K562 (cell line): ENCODE results near the gene DNAJC17. TPM values are rescaled to one million over a fixed set of nuclear protein-coding genes. Genes with fewer than 3 reads are reported as not detected.
A peak's percentile ranks its signal among the peaks of the same experiment; 100 is the strongest.

Source experiments
- CREB3 ChIP-seq: fragments of 450-650 bp; conservative IDR thresholded peaks from 2 replicates; pipeline ENCODE4 v1.6.1; 2016; ENCODE audit warnings: missing genetic modification characterization, low read depth, mild to moderate bottlenecking, missing compliant biosample characterization, moderate library complexity
- CTBP1 ChIP-seq: fragments of 450-650 bp; IDR thresholded peaks from 2 replicates; pipeline ENCODE4 v1.6.1; 2016; ENCODE audit warnings: borderline replicate concordance
- ETV5 ChIP-seq: sonication (generic); formaldehyde crosslinking; IDR thresholded peaks from 2 replicates; pipeline ENCODE4 v1.4.0; 2020; ENCODE audit warnings: low read depth, mild to moderate bottlenecking, missing genetic modification reagents
- FOXO4 ChIP-seq: fragments of 450-650 bp; formaldehyde crosslinking; IDR thresholded peaks from 2 replicates; pipeline ENCODE4 v1.4.0; 2020; ENCODE audit warnings: mild to moderate bottlenecking, moderate library complexity
- JUN ChIP-seq, 2 experiments: sonication (generic) in 1 of 2; formaldehyde crosslinking in 1 of 2; IDR thresholded peaks; 2 replicates each; pipeline versions ENCODE4 v1.6.1 to v1.8.0; 2012 to 2022; ENCODE audit warnings: borderline replicate concordance in 2 of 2, mild to moderate bottlenecking in 2 of 2, improper control_type of control experiment in 1 of 2, low read depth in 1 of 2, low read length in 1 of 2, missing genetic modification reagents in 1 of 2
- KLF13 ChIP-seq: fragments of 450-650 bp; IDR thresholded peaks from 2 replicates; pipeline ENCODE4 v1.6.1; 2016; ENCODE audit warnings: missing genetic modification characterization, low read depth, mild to moderate bottlenecking, missing compliant biosample characterization, moderate library complexity, borderline replicate concordance
- NR4A1 ChIP-seq, 2 experiments: fragments of 250-450 bp in 1 of 2; fragments of 450-650 bp in 1 of 2; sonication (Bioruptor Pico) in 1 of 2; IDR thresholded peaks; 2 replicates each; pipeline versions ENCODE4 v1.4.0 to v1.6.1; 2016 to 2020; ENCODE audit warnings: mild to moderate bottlenecking in 2 of 2, missing compliant biosample characterization in 1 of 2, missing genetic modification characterization in 1 of 2, moderate library complexity in 1 of 2
- RB1 ChIP-seq: fragments of 450-650 bp; IDR thresholded peaks from 2 replicates; pipeline ENCODE4 v1.6.1; 2017; ENCODE audit warnings: low read depth, mild to moderate bottlenecking
- RBFOX2 ChIP-seq: fragments of 200-400 bp; formaldehyde crosslinking; IDR thresholded peaks from 2 replicates; pipeline ENCODE4 v1.6.1; 2017; ENCODE audit warnings: low read depth, mild to moderate bottlenecking, low read length, moderate library complexity
- RCOR1 ChIP-seq, 2 experiments: IDR thresholded peaks; 2 replicates each; pipeline ENCODE4 v1.6.1; 2012; ENCODE audit warnings: low read depth in 2 of 2, low read length in 2 of 2, borderline replicate concordance in 1 of 2, improper control_type of control experiment in 1 of 2
- RHOXF2B ChIP-seq: fragments of 250-450 bp; sonication (Bioruptor Pico); conservative IDR thresholded peaks from 2 replicates; pipeline ENCODE4 v1.5.1; 2021
- SMC3 ChIP-seq: conservative IDR thresholded peaks from 2 replicates; pipeline ENCODE4 v1.6.1; 2011; ENCODE audit warnings: low read depth, low read length, improper control_type of control experiment; ENCODE audit not compliant: insufficient read depth
- STAG1 ChIP-seq: sonication (generic); formaldehyde crosslinking; IDR thresholded peaks from 2 replicates; pipeline ENCODE4 v1.5.0; 2020; ENCODE audit warnings: missing genetic modification reagents, borderline replicate concordance
- TCF7 ChIP-seq: sonication (generic); IDR thresholded peaks from 2 replicates; pipeline ENCODE4 v1.6.1; 2016; ENCODE audit warnings: antibody characterized with exemption, borderline replicate concordance
- ZNF707 ChIP-seq: fragments of 250-450 bp; sonication (Bioruptor Pico); conservative IDR thresholded peaks from 2 replicates; pipeline ENCODE4 v1.8.0; 2022; ENCODE audit warnings: inconsistent platforms, mild to moderate bottlenecking, moderate library complexity
- polyA plus RNA-seq, 8 experiments: library from polyadenylated mRNA; depleted of rRNA in 4 of 8; stranded (reverse) in 5 of 8; unstranded in 3 of 8; fragments of >200 nt; fragmentation: Nextera tagmentation in 2 of 8; fragmentation: Illumina TruSeq in 1 of 8; extraction: Ambion mirVana in 2 of 8; extraction: Trizol in 1 of 8; gene quantifications; 2 replicates each; pipeline versions ENCODE4 v1.2.1 to v1.2.3, GENCODE V29; 2011 to 2014; ENCODE audit warnings: inconsistent platforms in 1 of 8, missing spikeins in 1 of 8
- total RNA-seq, 7 experiments: library from RNA; depleted of rRNA in 6 of 7; stranded (reverse); fragments of >200 nt in 6 of 7; fragmentation: Illumina TruSeq in 2 of 7; extraction: Trizol in 2 of 7; gene quantifications; 2 replicates each; pipeline versions ENCODE4 v1.2.1 to v1.2.3, GENCODE V29; 2011 to 2021; ENCODE audit warnings: low replicate concordance in 1 of 7
- TF ChIP-seq, protein P1 (sequence below), 2 experiments: fragments of 450-650 bp; formaldehyde crosslinking in 1 of 2; IDR thresholded peaks; 2 replicates each; pipeline versions ENCODE4 v1.4.0 to v1.6.1; 2014 to 2020; ENCODE audit warnings: mild to moderate bottlenecking in 2 of 2, borderline replicate concordance in 1 of 2, low read depth in 1 of 2

Gene DNAJC17
- total and polyA plus RNA-seq, 9 of the 15 experiments (the other 6 are each of a cell fraction or from before 2014, with no cell fraction given) = 2.4 to 79.4 (median 44.2) TPM

GRCh38 chr15:40782609-40783227, 24.6 kb downstream of the DNAJC17 start (continued):
- TF ChIP-seq RBFOX2 = 0 out of 2 replicates have a peak, but pooled peaks have one; percentile 17
- TF ChIP-seq CREB3 (tag) = no peak
- TF ChIP-seq ETV5 (CRISPR knock-in tag) = peak; percentile 59; the same call in 1 of the 2 replicates
- TF ChIP-seq RCOR1 (IDR thresholded peaks at IDR 0.05; ENCODE audit: borderline replicate concordance in 1 of 2, low read depth in 2 of 2, low read length in 2 of 2) = peak; percentile 57 to 77; a peak in 2 of 4 replicates
- TF ChIP-seq SMC3 = peak; percentile 81
- no peak for TF ChIP-seq RHOXF2B (CRISPR knock-in tag)
- TF ChIP-seq NR4A1 (CRISPR knock-in tag; IDR thresholded peaks at IDR 0.05) = no peak
- no peak for TF ChIP-seq NR4A1 (tag; IDR thresholded peaks at IDR 0.05)
- TF ChIP-seq JUN (IDR thresholded peaks at IDR 0.05; ENCODE audit: borderline replicate concordance, low read depth, low read length) = 0 out of 2 replicates have a peak, but pooled peaks have one; percentile 14
- TF ChIP-seq JUN (CRISPR knock-in tag; IDR thresholded peaks at IDR 0.05; ENCODE audit: borderline replicate concordance) = no peak
- peak; percentile 64 for TF ChIP-seq RB1
- TF ChIP-seq, protein P1, sequence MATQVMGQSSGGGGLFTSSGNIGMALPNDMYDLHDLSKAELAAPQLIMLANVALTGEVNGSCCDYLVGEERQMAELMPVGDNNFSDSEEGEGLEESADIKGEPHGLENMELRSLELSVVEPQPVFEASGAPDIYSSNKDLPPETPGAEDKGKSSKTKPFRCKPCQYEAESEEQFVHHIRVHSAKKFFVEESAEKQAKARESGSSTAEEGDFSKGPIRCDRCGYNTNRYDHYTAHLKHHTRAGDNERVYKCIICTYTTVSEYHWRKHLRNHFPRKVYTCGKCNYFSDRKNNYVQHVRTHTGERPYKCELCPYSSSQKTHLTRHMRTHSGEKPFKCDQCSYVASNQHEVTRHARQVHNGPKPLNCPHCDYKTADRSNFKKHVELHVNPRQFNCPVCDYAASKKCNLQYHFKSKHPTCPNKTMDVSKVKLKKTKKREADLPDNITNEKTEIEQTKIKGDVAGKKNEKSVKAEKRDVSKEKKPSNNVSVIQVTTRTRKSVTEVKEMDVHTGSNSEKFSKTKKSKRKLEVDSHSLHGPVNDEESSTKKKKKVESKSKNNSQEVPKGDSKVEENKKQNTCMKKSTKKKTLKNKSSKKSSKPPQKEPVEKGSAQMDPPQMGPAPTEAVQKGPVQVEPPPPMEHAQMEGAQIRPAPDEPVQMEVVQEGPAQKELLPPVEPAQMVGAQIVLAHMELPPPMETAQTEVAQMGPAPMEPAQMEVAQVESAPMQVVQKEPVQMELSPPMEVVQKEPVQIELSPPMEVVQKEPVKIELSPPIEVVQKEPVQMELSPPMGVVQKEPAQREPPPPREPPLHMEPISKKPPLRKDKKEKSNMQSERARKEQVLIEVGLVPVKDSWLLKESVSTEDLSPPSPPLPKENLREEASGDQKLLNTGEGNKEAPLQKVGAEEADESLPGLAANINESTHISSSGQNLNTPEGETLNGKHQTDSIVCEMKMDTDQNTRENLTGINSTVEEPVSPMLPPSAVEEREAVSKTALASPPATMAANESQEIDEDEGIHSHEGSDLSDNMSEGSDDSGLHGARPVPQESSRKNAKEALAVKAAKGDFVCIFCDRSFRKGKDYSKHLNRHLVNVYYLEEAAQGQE (IDR thresholded peaks at IDR 0.05; ENCODE audit: borderline replicate concordance) = peak; percentile 90
- TF ChIP-seq, protein P1 (CRISPR knock-in tag; IDR thresholded peaks at IDR 0.05; ENCODE audit: low read depth) = no peak
- TF ChIP-seq KLF13 = no peak
- TF ChIP-seq ZNF707 = no peak
- TF ChIP-seq CTBP1 = peak; percentile 94
- TF ChIP-seq STAG1 (CRISPR knock-in tag) = peak; percentile 94
- TF ChIP-seq TCF7 = no peak
- TF ChIP-seq FOXO4 (CRISPR knock-in tag) = no peak
